Measurements from ENCODE around the gene FAM171A1. TPM values are rescaled to one million over a fixed set of nuclear protein-coding genes. Genes with fewer than 3 reads are reported as not detected.

The FAM171A1 gene
- total RNA-seq, 1 experiment from 2014 or later = 26.3 TPM

GRCh38 chr10:15300145-15300544 is 70.9 kb downstream of the FAM171A1 start:
- H3K36me3 Mint-ChIP-seq (ENCODE audit: insufficient read depth, unreplicated experiment) = no peaks in the 10 kb centered on the region
- POLR2A ChIA-PET = no interaction called here
- intact Hi-C loops (cut with micrococcal nuclease; ENCODE audit: unreplicated experiment) = no loop called here

GRCh38 chr10:15296701-15297100 is 74.4 kb downstream of the FAM171A1 start:
- no peaks in the 10 kb centered on the region for H3K9me3 ChIP-seq
- H3K27me3 ChIP-seq (replicated peaks; ENCODE audit: control insufficient read depth, insufficient read depth, low read length) = no peaks in the 10 kb centered on the region
- Mint-ChIP-seq H3K27me3 (ENCODE audit: insufficient read depth, unreplicated experiment) (no peaks in the 10 kb centered on the region), H3K27ac (ENCODE audit: unreplicated experiment) (no peak overlapping the region), H3K36me3 (ENCODE audit: insufficient read depth, unreplicated experiment) (no peaks in the 10 kb centered on the region), H3K4me1 (ENCODE audit: low read depth, unreplicated experiment) (no peaks in the 10 kb centered on the region), H3K4me3 (ENCODE audit: unreplicated experiment) (no peak overlapping the region), H3K9me3 (ENCODE audit: unreplicated experiment) (no peaks in the 10 kb centered on the region)
- intact Hi-C loops (cut with micrococcal nuclease; ENCODE audit: unreplicated experiment) = no loop called here
- H3K4me1 ChIP-seq = no peaks in the 10 kb centered on the region
- TF ChIP-seq, protein P1, sequence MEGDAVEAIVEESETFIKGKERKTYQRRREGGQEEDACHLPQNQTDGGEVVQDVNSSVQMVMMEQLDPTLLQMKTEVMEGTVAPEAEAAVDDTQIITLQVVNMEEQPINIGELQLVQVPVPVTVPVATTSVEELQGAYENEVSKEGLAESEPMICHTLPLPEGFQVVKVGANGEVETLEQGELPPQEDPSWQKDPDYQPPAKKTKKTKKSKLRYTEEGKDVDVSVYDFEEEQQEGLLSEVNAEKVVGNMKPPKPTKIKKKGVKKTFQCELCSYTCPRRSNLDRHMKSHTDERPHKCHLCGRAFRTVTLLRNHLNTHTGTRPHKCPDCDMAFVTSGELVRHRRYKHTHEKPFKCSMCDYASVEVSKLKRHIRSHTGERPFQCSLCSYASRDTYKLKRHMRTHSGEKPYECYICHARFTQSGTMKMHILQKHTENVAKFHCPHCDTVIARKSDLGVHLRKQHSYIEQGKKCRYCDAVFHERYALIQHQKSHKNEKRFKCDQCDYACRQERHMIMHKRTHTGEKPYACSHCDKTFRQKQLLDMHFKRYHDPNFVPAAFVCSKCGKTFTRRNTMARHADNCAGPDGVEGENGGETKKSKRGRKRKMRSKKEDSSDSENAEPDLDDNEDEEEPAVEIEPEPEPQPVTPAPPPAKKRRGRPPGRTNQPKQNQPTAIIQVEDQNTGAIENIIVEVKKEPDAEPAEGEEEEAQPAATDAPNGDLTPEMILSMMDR (IDR thresholded peaks at IDR 0.05; ENCODE audit: insufficient read depth in 1 of 2, low read depth in 1 of 2, low read length in 1 of 2, severe bottlenecking in 1 of 2, unreplicated experiment in 1 of 2) = no peak
- H3K4me3 ChIP-seq (ENCODE audit: low read depth, low read length) = no peak overlapping the region
- no peaks in the 10 kb centered on the region for H3K36me3 ChIP-seq (ENCODE audit: control insufficient read depth, insufficient read depth, low read length)
- POLR2A ChIA-PET = no interaction called here
- BruUV-seq (replicated peaks) = no TSS peak
- CTCF ChIA-PET = no interaction called here
- DNase-seq = no peak

More at GRCh38 chr10:15300145-15300544, 70.9 kb downstream of the FAM171A1 start:
- Histone ChIP-seq H3K9me3 (no peaks in the 10 kb centered on the region), H3K4me1 (no peaks in the 10 kb centered on the region), H3K4me3 (ENCODE audit: low read depth, low read length) (no peak overlapping the region), H3K27me3 (replicated peaks; ENCODE audit: control insufficient read depth, insufficient read depth, low read length) (no peaks in the 10 kb centered on the region), H3K36me3 (ENCODE audit: control insufficient read depth, insufficient read depth, low read length) (no peaks in the 10 kb centered on the region)
- no peak for DNase-seq
- Mint-ChIP-seq H3K27ac (ENCODE audit: unreplicated experiment) (no peak overlapping the region), H3K27me3 (ENCODE audit: insufficient read depth, unreplicated experiment) (no peaks in the 10 kb centered on the region), H3K9me3 (ENCODE audit: unreplicated experiment) (no peaks in the 10 kb centered on the region), H3K4me1 (ENCODE audit: low read depth, unreplicated experiment) (no peaks in the 10 kb centered on the region), H3K4me3 (ENCODE audit: unreplicated experiment) (no peak overlapping the region)
- BruUV-seq (replicated peaks) = no TSS peak
- TF ChIP-seq, protein P1 (IDR thresholded peaks at IDR 0.05; ENCODE audit: insufficient read depth in 1 of 2, low read depth in 1 of 2, low read length in 1 of 2, severe bottlenecking in 1 of 2, unreplicated experiment in 1 of 2) = no peak
- CTCF ChIA-PET = no interaction called here

DNA sequence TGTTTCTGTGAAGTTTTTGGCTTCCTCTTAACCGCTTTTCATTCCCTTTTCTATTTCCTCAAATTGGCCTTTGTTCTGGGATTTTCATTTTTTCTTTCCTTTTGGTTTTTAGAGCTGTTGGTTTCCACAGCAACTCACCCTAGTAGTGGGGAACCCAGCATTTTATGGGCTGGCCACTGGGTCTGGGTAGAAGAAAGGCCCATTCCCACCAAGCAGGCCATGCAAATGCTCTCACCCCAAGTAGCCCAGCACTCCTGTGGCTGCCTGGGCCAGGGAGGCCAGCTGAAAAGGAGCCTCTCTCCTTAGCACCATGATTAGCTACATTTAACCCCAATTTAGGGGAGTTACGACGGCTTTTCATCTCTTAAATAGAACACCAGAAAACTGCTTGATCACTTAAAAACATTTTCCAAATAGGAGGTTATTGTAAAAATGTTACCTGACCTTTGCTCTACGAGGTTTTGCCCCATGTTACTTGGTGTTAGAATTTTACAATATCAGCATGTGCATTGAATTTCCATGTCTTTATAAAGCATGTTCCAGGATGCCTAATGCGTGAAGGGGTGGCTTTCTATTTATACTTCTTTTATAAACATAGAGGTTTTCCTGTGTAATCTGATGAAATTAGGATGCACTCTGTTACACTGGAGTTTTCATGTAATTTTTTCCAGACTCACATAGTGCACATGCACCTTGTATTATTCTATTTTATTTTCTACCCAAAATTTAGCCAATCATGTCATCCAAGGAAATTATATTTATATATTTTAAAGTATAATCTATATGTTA is 75.4 kb downstream of the FAM171A1 start:
- CTCF ChIA-PET = interaction anchor here (0.6 kb wide), 1 partner anchor 76 kb away, joined by 3 read pairs; no protein-coding TSS in a partner anchor
- no peaks in the 10 kb centered on the region for H3K36me3 Mint-ChIP-seq (ENCODE audit: insufficient read depth, unreplicated experiment)
- no peaks in the 10 kb centered on the region for H3K9me3 ChIP-seq
- TF ChIP-seq, protein P1 (IDR thresholded peaks at IDR 0.05; ENCODE audit: insufficient read depth in 1 of 2, low read depth in 1 of 2, low read length in 1 of 2, severe bottlenecking in 1 of 2, unreplicated experiment in 1 of 2) = no peak
- no peaks in the 10 kb centered on the region for H3K4me1 ChIP-seq
- H3K4me3 ChIP-seq (ENCODE audit: low read depth, low read length) = no peak overlapping the region
- POLR2A ChIA-PET = no interaction called here
- no peaks in the 10 kb centered on the region for H3K36me3 ChIP-seq (ENCODE audit: control insufficient read depth, insufficient read depth, low read length)
- no peak for DNase-seq
- intact Hi-C loops (cut with micrococcal nuclease; ENCODE audit: unreplicated experiment) = no loop called here
- H3K27me3 Mint-ChIP-seq (ENCODE audit: insufficient read depth, unreplicated experiment) = no peaks in the 10 kb centered on the region
- no peaks in the 10 kb centered on the region for H3K9me3 Mint-ChIP-seq (ENCODE audit: unreplicated experiment)
- H3K27ac Mint-ChIP-seq (ENCODE audit: unreplicated experiment) = no peak overlapping the region
- H3K27me3 ChIP-seq (replicated peaks; ENCODE audit: control insufficient read depth, insufficient read depth, low read length) = no peaks in the 10 kb centered on the region
- no TSS peak for BruUV-seq (replicated peaks)
- no peaks in the 10 kb centered on the region for H3K4me1 Mint-ChIP-seq (ENCODE audit: low read depth, unreplicated experiment)
- no peak overlapping the region for H3K4me3 Mint-ChIP-seq (ENCODE audit: unreplicated experiment)
